GM10266 (cell line): ENCODE results near the gene SAA1.

Experiments used
- DNase-seq: peaks from one replicate; pipeline ENCODE4 v3.0.0; 2012; ENCODE audit errors: extremely low spot score
- TF ChIP-seq, protein P1 (sequence below): IDR thresholded peaks from 2 replicates; pipeline ENCODE4 v1.5.1; 2012; ENCODE audit warnings: mild to moderate bottlenecking, low read depth; ENCODE audit not compliant: control insufficient read depth, insufficient read depth; ENCODE audit errors: missing control alignments

Gene SAA1

DNA sequence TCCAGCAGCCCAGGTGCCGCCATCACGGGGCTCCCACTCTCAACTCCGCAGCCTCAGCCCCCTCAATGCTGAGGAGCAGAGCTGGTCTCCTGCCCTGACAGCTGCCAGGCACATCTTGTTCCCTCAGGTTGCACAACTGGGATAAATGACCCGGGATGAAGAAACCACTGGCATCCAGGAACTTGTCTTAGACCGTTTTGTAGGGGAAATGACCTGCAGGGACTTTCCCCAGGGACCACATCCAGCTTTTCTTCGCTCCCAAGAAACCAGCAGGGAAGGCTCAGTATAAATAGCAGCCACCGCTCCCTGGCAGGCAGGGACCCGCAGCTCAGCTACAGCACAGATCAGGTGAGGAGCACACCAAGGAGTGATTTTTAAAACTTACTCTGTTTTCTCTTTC is at the start of gene SAA1:
Gene SAA1 (plus strand): TSS at position 316 of the 400 bp plus-strand sequence. CDS start 624 bp downstream, outside the sequence.
- DNase-seq = no peak
- TF ChIP-seq, protein P1, sequence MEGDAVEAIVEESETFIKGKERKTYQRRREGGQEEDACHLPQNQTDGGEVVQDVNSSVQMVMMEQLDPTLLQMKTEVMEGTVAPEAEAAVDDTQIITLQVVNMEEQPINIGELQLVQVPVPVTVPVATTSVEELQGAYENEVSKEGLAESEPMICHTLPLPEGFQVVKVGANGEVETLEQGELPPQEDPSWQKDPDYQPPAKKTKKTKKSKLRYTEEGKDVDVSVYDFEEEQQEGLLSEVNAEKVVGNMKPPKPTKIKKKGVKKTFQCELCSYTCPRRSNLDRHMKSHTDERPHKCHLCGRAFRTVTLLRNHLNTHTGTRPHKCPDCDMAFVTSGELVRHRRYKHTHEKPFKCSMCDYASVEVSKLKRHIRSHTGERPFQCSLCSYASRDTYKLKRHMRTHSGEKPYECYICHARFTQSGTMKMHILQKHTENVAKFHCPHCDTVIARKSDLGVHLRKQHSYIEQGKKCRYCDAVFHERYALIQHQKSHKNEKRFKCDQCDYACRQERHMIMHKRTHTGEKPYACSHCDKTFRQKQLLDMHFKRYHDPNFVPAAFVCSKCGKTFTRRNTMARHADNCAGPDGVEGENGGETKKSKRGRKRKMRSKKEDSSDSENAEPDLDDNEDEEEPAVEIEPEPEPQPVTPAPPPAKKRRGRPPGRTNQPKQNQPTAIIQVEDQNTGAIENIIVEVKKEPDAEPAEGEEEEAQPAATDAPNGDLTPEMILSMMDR = no peak

DNA sequence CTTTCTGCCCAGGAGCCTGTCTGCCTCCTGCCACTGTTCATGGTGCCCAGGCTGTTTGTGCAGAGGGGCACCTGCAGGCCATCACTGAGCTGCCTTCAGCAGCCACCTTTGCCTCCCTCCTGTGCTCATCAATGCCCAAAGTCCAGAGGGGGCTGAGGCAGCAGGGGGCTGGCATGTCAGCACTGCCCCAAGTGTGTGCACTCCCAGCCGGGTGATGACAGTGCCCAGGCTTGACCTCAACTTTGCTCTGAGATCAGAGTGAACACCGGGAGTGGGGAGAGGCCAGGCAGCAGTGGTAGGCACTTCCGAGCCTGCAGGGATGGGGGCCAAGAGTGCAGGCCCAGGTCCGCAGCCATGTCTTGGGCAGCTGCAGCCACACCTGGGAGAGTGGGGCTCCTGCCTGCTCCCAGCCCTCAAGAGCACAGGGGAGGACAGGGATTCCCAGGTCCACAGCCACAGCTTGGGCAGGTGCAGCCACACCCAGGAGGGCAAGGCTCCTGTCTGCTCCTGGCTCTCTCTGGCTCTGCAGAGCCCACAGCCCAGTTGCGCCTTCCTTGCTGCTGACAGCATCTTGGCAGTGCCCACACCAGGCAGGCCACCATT is 44.7 kb upstream of the SAA1 start:
- no peak for DNase-seq
- TF ChIP-seq, protein P1 = no peak

DNA sequence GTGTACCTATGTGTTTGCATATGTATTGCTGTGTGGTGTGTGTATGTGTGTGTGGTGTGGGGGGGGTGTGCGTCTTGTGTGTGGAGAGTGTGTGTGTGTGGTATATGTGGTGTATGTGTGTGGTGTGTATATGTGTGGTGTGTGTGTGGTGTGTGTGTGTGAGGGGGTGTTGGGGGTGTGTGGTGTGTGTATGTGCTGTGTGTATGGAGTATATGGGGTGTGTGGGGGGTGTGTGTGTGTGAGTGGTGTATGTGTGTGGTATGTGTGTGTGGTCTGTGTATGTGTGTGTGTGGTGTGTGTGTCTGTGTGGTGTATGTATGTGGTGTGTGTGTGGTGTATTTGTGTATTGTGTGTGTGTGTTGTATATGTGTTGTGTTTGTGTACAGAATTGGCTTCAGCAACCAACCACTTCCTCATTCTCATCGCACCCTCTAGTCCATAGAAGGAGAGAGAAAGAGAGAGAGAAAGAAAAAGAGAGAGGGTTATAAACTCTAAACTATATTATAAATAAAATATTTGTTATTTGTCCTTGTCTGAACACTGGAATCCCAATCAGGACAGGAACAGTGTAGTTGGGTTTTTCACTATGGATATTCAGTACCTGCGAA is 43.1 kb upstream of the SAA1 start:
- no peak for DNase-seq
- TF ChIP-seq, protein P1 = no peak

DNA sequence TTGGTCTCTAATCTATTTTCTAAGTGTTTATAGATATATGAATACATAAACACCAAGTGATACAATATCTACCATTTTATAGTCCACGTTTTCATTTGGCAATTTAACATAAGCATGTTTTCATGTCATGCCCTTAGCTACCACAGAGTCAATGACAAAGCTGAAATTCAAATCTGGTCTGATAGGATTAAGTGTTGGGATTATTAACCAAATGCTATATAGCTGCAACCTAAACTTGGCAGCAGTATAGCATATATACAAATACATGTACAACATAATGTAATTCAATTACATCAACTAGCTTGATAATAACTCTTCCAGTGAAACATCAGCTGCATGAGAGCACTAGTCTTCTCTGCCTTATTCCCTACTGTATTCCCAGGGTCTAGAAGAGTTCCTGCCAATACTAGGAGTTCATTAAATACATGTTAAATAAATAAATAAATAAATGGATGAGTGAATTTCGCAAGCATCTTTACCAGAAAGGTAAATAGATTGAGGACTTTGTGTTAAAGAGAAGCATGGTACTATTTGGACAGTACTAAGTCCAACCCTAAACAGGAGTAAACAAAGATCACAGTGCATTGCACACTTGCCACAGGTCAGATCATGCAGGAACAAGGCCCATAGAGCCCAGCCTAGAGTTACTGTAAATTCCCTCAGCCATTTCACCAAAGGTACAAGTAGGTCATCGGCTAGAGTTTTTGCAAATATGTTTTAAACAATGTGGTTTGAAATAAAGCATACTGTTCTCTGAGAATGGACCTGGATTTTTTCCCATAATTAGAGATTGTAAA is 42.3 kb upstream of the SAA1 start:
- DNase-seq = no peak
- TF ChIP-seq, protein P1 = no peak

DNA sequence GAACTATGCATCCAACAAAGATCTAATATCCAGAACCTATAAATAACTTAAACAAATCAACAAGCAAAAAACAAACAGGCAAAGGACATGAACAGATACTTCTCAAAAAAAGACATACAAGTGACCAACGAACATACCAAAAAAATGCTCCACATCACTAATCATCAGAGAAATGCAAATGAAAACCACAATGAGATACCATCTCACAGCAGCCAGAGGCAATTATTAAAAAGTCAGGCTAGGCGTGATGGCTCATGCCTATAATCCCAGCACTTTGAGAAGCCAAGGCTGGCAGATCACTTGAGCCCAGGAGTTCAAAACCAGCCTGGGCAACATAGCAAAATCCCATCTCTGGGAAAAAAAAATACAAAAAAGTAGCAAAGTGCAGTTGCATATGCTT is 40.2 kb upstream of the SAA1 start:
- TF ChIP-seq, protein P1 = no peak
- DNase-seq = no peak

DNA sequence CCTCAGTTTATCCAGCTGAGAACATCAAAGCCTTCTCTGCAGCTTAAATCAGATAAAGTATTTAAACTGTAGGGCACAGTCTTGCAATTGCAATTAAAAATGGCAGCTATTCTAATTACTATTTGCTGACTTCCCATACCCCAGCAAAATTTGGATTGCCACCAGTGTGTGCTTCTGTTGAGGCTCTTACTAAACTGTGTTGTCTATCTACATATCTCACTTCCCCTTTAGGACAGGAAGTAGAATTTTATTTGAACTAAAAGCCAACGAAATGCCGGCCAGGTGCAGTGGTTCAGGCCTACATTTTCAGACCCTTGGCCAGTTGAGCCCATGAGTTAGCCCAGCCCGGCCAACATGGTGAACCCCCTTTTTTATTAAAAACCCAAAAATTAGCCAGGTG is 36.6 kb upstream of the SAA1 start:
- TF ChIP-seq, protein P1 = no peak

DNA sequence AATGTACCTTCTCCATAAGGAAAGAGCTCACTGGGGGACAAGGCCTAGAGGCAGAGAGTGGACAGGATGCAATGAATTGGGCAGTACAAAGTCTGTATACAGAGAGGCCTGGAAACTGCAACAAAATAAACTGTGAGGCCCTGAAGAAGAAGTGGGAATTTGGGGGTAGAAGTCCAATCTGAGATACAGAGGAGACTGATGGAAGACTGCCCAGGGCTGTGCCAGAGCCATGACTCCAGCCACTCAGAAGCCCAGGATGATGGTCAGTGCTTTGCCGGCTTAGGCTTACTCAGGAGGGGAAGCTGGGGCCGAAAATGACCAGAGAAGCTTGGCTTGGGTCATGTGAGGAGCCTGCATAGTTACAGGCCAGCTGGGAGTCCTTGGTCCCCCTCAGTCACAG is 35.2 kb upstream of the SAA1 start:
- TF ChIP-seq, protein P1 = no peak
- DNase-seq = no peak

More for the DNA sequence above, 36.6 kb upstream of the SAA1 start:
- DNase-seq = peak; percentile 50
